Calu3 (cell line): Measurements from ENCODE around the gene ECHDC1. TPM values are rescaled to one million over a fixed set of nuclear protein-coding genes. Genes with fewer than 3 reads are reported as not detected.

Source experiments
- BruUV-seq: library from RNA; stranded (reverse); fragments of 400-500 nt; replicated peaks from 2 replicates; lab custom pipeline; 2021; lab: Mats Ljungman, UMichigan
- CTCF ChIA-PET: fragments of 300-600 bp; sonication (Branson Sonifier 250); formaldehyde crosslinking; loops from one replicate; lab custom pipeline; 2022; ENCODE audit warnings: antibody characterized with exemption; lab: Charles Lee
- DNase-seq: peaks from one replicate; pipeline ENCODE4 v3.0.0; 2022
- H3K27ac Mint-ChIP-seq: one replicate; pipeline ENCODE4 v1.8.0; 2022; ENCODE audit warnings: mixed read lengths; ENCODE audit not compliant: unreplicated experiment
- H3K27me3 Mint-ChIP-seq: one replicate; pipeline ENCODE4 v1.8.0; 2022; ENCODE audit warnings: mixed read lengths; ENCODE audit not compliant: unreplicated experiment
- H3K36me3 Mint-ChIP-seq: one replicate; pipeline ENCODE4 v1.8.0; 2022; ENCODE audit warnings: mild to moderate bottlenecking, moderate library complexity, mixed read lengths; ENCODE audit not compliant: insufficient read depth, unreplicated experiment
- H3K4me1 Mint-ChIP-seq: one replicate; pipeline ENCODE4 v1.8.0; 2022; ENCODE audit warnings: mild to moderate bottlenecking, low read depth, mixed read lengths; ENCODE audit not compliant: unreplicated experiment
- H3K4me3 Mint-ChIP-seq: one replicate; pipeline ENCODE4 v1.8.0; 2022; ENCODE audit warnings: mild to moderate bottlenecking, low read depth, moderate library complexity, mixed read lengths; ENCODE audit not compliant: unreplicated experiment
- H3K9me3 Mint-ChIP-seq: one replicate; pipeline ENCODE4 v1.8.0; 2022; ENCODE audit warnings: low read depth, mixed read lengths; ENCODE audit not compliant: unreplicated experiment
- intact Hi-C: fragments of 100-400 bp; cut with micrococcal nuclease; formaldehyde crosslinking; loops from one replicate; pipeline ENCODE4 v1.10.0; 2022; ENCODE audit not compliant: unreplicated experiment
- total RNA-seq: library from RNA; stranded (reverse); gene quantifications from 2 replicates; pipeline ENCODE4 v1.2.3, GENCODE V29; 2022
- TF ChIP-seq, protein P1 (sequence below): fragments of 200-600 bp; IDR thresholded peaks from one replicate; pipeline ENCODE4 v1.8.0; 2022; ENCODE audit warnings: antibody characterized with exemption; ENCODE audit not compliant: unreplicated experiment

The ECHDC1 gene
- total RNA-seq, 1 experiment from 2014 or later, result 42.5 TPM

DNA sequence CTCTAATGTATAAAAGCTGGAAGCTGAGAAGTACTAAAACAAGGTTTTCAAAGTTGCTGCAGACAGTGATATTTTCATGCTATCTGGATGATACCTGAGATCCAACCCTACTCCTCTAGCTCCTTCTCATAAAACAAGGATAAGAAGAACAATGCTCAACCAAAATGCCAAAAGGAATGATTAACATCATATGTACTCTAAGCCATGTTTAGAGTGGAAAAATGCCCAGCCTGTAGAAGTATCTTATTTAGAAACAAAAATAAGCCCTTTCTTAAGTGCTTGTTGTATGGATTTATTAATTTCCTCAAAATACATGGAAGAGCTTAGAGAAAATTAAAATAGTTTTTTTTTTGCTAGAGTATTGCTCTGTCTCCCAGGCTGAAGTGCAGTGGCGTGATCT, 23.7 kb downstream of the ECHDC1 start:
- CTCF ChIA-PET, result no interaction called here

DNA sequence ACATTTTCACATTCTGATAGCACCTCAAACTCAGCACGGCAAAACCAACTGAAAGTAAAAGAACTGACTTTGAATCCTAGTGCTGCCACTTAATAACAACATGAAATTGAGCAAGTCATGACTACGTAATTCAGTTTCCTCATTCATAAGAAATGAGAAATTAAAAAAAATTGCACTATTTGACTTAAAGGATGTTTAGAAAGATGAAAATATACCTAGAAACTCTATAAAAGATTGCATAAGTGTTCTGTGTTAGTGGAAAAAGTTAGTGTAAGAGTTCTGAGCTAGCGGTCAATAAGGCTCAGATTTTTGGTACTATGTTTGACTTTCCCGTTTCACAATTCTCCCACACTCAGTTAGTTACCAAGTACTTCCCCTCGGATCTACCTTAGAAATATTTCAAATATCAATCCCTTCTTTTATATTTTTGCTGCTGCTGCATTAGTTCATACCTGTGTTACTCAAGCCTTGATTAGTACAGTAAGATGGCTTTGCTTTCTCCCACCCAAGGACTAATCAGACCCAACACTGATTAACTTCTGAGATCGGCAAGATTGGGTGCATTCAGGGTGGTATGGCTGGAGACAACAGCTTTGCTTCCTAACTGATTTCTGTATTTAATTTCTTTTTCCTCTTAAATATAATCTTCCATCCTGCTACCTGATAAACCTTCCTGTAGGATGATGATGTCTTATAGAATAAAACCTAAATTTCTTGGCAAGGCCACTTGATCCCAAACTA, 25.9 kb downstream of the ECHDC1 start:
- Mint-ChIP-seq H3K27ac (no peak overlapping the region), H3K4me3 (no peak overlapping the region), H3K9me3 (no peaks in the 10 kb centered on the region), H3K36me3 (no peaks in the 10 kb centered on the region), H3K27me3 (no peaks in the 10 kb centered on the region), H3K4me1 (no peaks in the 10 kb centered on the region)
- DNase-seq, result no peak
- TF ChIP-seq, protein P1, sequence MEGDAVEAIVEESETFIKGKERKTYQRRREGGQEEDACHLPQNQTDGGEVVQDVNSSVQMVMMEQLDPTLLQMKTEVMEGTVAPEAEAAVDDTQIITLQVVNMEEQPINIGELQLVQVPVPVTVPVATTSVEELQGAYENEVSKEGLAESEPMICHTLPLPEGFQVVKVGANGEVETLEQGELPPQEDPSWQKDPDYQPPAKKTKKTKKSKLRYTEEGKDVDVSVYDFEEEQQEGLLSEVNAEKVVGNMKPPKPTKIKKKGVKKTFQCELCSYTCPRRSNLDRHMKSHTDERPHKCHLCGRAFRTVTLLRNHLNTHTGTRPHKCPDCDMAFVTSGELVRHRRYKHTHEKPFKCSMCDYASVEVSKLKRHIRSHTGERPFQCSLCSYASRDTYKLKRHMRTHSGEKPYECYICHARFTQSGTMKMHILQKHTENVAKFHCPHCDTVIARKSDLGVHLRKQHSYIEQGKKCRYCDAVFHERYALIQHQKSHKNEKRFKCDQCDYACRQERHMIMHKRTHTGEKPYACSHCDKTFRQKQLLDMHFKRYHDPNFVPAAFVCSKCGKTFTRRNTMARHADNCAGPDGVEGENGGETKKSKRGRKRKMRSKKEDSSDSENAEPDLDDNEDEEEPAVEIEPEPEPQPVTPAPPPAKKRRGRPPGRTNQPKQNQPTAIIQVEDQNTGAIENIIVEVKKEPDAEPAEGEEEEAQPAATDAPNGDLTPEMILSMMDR, result no peak
- BruUV-seq, result no TSS peak
- intact Hi-C loops, result no loop called here
- CTCF ChIA-PET, result no interaction called here

More for the DNA sequence above, 23.7 kb downstream of the ECHDC1 start:
- TF ChIP-seq, protein P1, result no peak
- intact Hi-C loops, result no loop called here
- H3K4me1 Mint-ChIP-seq, result no peaks in the 10 kb centered on the region
- DNase-seq, result no peak
- H3K27ac Mint-ChIP-seq, result no peak overlapping the region
- no peaks in the 10 kb centered on the region for H3K27me3 Mint-ChIP-seq
- H3K36me3 Mint-ChIP-seq, result no peaks in the 10 kb centered on the region
- H3K4me3 Mint-ChIP-seq, result no peak overlapping the region
- no TSS peak for BruUV-seq
- H3K9me3 Mint-ChIP-seq, result no peaks in the 10 kb centered on the region

DNA sequence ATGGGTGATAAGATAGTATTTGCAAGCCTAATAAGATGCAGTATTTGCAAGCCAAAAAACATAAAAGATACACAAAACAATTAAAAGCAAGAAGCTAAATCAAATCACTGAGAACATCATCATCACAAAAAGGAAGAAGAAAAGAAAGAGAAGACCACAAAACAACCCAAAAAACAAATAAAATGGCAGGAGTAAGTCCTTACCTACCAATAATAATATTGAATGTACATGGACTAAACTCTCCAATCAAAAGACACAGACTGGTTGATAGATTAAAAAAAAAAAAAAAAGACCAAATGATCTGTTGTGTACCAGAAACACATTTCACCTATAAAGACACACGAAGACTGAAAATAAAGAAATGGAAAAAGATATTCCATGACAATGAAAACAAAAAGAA, 37.7 kb downstream of the ECHDC1 start:
- BruUV-seq, result no TSS peak
- Mint-ChIP-seq H3K27me3 (no peaks in the 10 kb centered on the region), H3K4me1 (no peaks in the 10 kb centered on the region), H3K9me3 (peaks cover 9% of the 10 kb centered on the region), H3K27ac (no peak overlapping the region), H3K36me3 (peaks cover 5% of the 10 kb centered on the region), H3K4me3 (no peak overlapping the region)
- CTCF ChIA-PET, result interaction anchor here (0.7 kb wide), 1 partner anchor 161 kb away, joined by 4 read pairs; no protein-coding TSS in a partner anchor
- TF ChIP-seq, protein P1, result no peak
- intact Hi-C loops, result no loop called here
- DNase-seq, result no peak

DNA sequence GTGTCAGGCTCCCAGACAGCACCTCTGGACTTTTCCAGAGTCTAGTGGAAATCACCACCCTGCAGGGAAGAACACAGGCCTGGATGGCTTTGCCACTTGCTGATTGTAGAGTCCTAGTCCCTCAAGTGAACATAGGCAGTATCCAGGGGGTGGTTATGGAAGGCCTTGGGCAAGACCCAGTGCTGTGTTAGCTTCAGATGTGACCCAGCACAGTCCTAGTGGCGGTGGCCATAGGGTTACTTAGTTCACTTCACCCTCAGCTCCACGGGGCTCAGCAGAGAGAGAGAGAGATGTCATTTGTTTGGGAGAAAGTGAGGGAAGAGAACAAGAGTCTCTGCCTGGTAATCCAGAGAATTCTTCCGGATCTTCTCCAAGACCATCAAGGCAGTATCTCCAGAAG, 39.5 kb downstream of the ECHDC1 start:
- TF ChIP-seq, protein P1, result no peak
- H3K36me3 Mint-ChIP-seq, result peaks cover 5% of the 10 kb centered on the region
- peaks cover 4% of the 10 kb centered on the region for H3K9me3 Mint-ChIP-seq
- no peaks in the 10 kb centered on the region for H3K27me3 Mint-ChIP-seq
- H3K4me1 Mint-ChIP-seq, result no peaks in the 10 kb centered on the region
- no peak overlapping the region for H3K27ac Mint-ChIP-seq
- DNase-seq, result no peak
- no TSS peak for BruUV-seq
- CTCF ChIA-PET, result no interaction called here
- no peak overlapping the region for H3K4me3 Mint-ChIP-seq
- intact Hi-C loops, result loop anchor here (2.0 to 5.0 kb wide), 3 partner anchors 117 to 233 kb away; no protein-coding TSS in a partner anchor
